ENCODE measurements around the gene PRKAG2.

Gene PRKAG2

GRCh38 chr7:151673216-151673615, 203.7 kb downstream of the PRKAG2 start:
- H4K20me1 ChIP-seq (ENCODE audit: insufficient read depth), result no peaks in the 10 kb centered on the region
- no peaks in the 10 kb centered on the region for H3K4me1 ChIP-seq (ENCODE audit: low read depth, poor library complexity, severe bottlenecking)
- H3K9ac ChIP-seq, result no peak overlapping the region
- H3K79me2 ChIP-seq (ENCODE audit: insufficient read depth, low read depth), result no peaks in the 10 kb centered on the region
- H3K4me2 ChIP-seq, result no peak overlapping the region
- H2AFZ ChIP-seq (ENCODE audit: low read depth), result no peak overlapping the region
- no peak overlapping the region for H3K27ac ChIP-seq
- no peak for TF ChIP-seq CTCF (conservative IDR thresholded peaks at IDR 0.05; ENCODE audit: low read depth, low read length)
- H3K4me3 ChIP-seq (IDR thresholded peaks at IDR 0.05; ENCODE audit: insufficient read depth, low read depth, low read length), result no peak overlapping the region
- no peaks in the 10 kb centered on the region for H3K36me3 ChIP-seq (ENCODE audit: insufficient read depth)
- H3K27me3 ChIP-seq (ENCODE audit: insufficient read depth, low read depth), result no peaks in the 10 kb centered on the region

- Histone ChIP-seq H2AFZ (ENCODE audit: low read depth) (no peak overlapping the region), H3K27me3 (ENCODE audit: insufficient read depth, low read depth) (no peaks in the 10 kb centered on the region), H3K27ac (no peak overlapping the region), H3K9ac (no peak overlapping the region), H3K79me2 (ENCODE audit: insufficient read depth, low read depth) (no peaks in the 10 kb centered on the region), H3K4me1 (ENCODE audit: low read depth, poor library complexity, severe bottlenecking) (no peaks in the 10 kb centered on the region), H3K4me2 (no peak overlapping the region), H3K36me3 (ENCODE audit: insufficient read depth) (no peaks in the 10 kb centered on the region), H4K20me1 (ENCODE audit: insufficient read depth) (no peaks in the 10 kb centered on the region), H3K4me3 (IDR thresholded peaks at IDR 0.05; ENCODE audit: insufficient read depth, low read depth, low read length) (no peak overlapping the region)
- no peak for TF ChIP-seq CTCF (conservative IDR thresholded peaks at IDR 0.05; ENCODE audit: low read depth, low read length)
Measured at GRCh38 chr7:151672716-151673115, 204.2 kb downstream of the PRKAG2 start.

- no peak overlapping the region for H3K9ac ChIP-seq
- no peak overlapping the region for H3K4me3 ChIP-seq (IDR thresholded peaks at IDR 0.05; ENCODE audit: insufficient read depth, low read depth, low read length)
- H2AFZ ChIP-seq (ENCODE audit: low read depth), result no peak overlapping the region
- TF ChIP-seq CTCF (conservative IDR thresholded peaks at IDR 0.05; ENCODE audit: low read depth, low read length), result no peak
- H3K79me2 ChIP-seq (ENCODE audit: insufficient read depth, low read depth), result no peaks in the 10 kb centered on the region
- H3K36me3 ChIP-seq (ENCODE audit: insufficient read depth), result no peaks in the 10 kb centered on the region
- H3K27ac ChIP-seq, result no peak overlapping the region
- no peaks in the 10 kb centered on the region for H3K27me3 ChIP-seq (ENCODE audit: insufficient read depth, low read depth)
- H3K4me1 ChIP-seq (ENCODE audit: low read depth, poor library complexity, severe bottlenecking), result no peaks in the 10 kb centered on the region
- H3K4me2 ChIP-seq, result no peak overlapping the region
- H4K20me1 ChIP-seq (ENCODE audit: insufficient read depth), result no peaks in the 10 kb centered on the region
Measured at GRCh38 chr7:151671514-151671913, 205.4 kb downstream of the PRKAG2 start.

- no peak for TF ChIP-seq CTCF (conservative IDR thresholded peaks at IDR 0.05; ENCODE audit: low read depth, low read length)
- Histone ChIP-seq H3K79me2 (ENCODE audit: insufficient read depth, low read depth) (no peaks in the 10 kb centered on the region), H4K20me1 (ENCODE audit: insufficient read depth) (no peaks in the 10 kb centered on the region)
Measured at GRCh38 chr7:151669762-151670161, 207.2 kb downstream of the PRKAG2 start.

More at GRCh38 chr7:151669762-151670161, 207.2 kb downstream of the PRKAG2 start:
- Histone ChIP-seq H3K27ac (no peak overlapping the region), H3K27me3 (ENCODE audit: insufficient read depth, low read depth) (no peaks in the 10 kb centered on the region), H3K9ac (no peak overlapping the region), H3K4me2 (no peak overlapping the region), H3K36me3 (ENCODE audit: insufficient read depth) (no peaks in the 10 kb centered on the region), H2AFZ (ENCODE audit: low read depth) (no peak overlapping the region), H3K4me3 (IDR thresholded peaks at IDR 0.05; ENCODE audit: insufficient read depth, low read depth, low read length) (no peak overlapping the region), H3K4me1 (ENCODE audit: low read depth, poor library complexity, severe bottlenecking) (no peaks in the 10 kb centered on the region)
